ENCODE data around the gene INPP4B. TPM values are rescaled to one million over a fixed set of nuclear protein-coding genes. Genes with fewer than 3 reads are reported as not detected.

The INPP4B gene
- total RNA-seq, 2 donors from 2014 or later = 8.2 to 16.6 TPM

GRCh38 chr4:142550965-142551364 lies 295.1 kb downstream of the INPP4B start:
- 91 to 92% methylated on average over 5 of the region's 5 CpGs for WGBS, 2 donors
- intact Hi-C loops (cut with DNase I) = no loop called here
- DNase-seq = no peak
- Histone ChIP-seq H3K9me3 (no peaks in the 10 kb centered on the region), H3K27ac (peak overlapping the region in 3 of 4 donors; percentile 41 to 74 (median 71)), H3K4me3 (no peak overlapping the region), H3K4me1 (peaks cover 29% of the 10 kb centered on the region), H3K36me3 (replicated peaks in 1 of 2; ENCODE audit: insufficient read depth in 1 of 2, low read depth in 2 of 2) (no peaks in the 10 kb centered on the region), H3K27me3 (no peaks in the 10 kb centered on the region)
- ATAC-seq = no peak
- TF ChIP-seq CTCF (IDR thresholded peaks at IDR 0.05) (no peak), POLR2A (IDR thresholded peaks at IDR 0.05) (no peak)

GRCh38 chr4:142549726-142550463 lies 296.2 kb downstream of the INPP4B start:
- Histone ChIP-seq H3K4me3 (no peak overlapping the region), H3K27ac (peak overlapping the region; percentile 64 to 82 (median 72)), H3K27me3 (no peaks in the 10 kb centered on the region), H3K9me3 (no peaks in the 10 kb centered on the region), H3K4me1 (peaks cover 29% of the 10 kb centered on the region), H3K36me3 (replicated peaks in 1 of 2; ENCODE audit: insufficient read depth in 1 of 2, low read depth in 2 of 2) (no peaks in the 10 kb centered on the region)
- intact Hi-C loops (cut with DNase I) = no loop called here
- peak; percentile 29 to 68 (median 31) for DNase-seq
- peak; percentile 92 for ATAC-seq
- WGBS, 2 donors = 8 to 24% methylated on average over 1 of the region's 1 CpG
- peak in 3 of 7 experiments; percentile 3 to 23 (median 19) for TF ChIP-seq CTCF (IDR thresholded peaks at IDR 0.05)
- no peak for TF ChIP-seq POLR2A (IDR thresholded peaks at IDR 0.05)

GRCh38 chr4:142549248-142549647 lies 296.9 kb downstream of the INPP4B start:
- intact Hi-C loops (cut with DNase I) = no loop called here
- peaks cover 29% of the 10 kb centered on the region for H3K4me1 ChIP-seq
- H3K27ac ChIP-seq = peak overlapping the region; percentile 64 to 82 (median 72)
- no peaks in the 10 kb centered on the region for H3K27me3 ChIP-seq
- WGBS, 2 donors = 70 to 83% methylated on average over 3 of the region's 3 CpGs
- no peak for ATAC-seq
- H3K4me3 ChIP-seq = no peak overlapping the region
- DNase-seq = no peak
- no peaks in the 10 kb centered on the region for H3K36me3 ChIP-seq (replicated peaks in 1 of 2; ENCODE audit: insufficient read depth in 1 of 2, low read depth in 2 of 2)
- TF ChIP-seq CTCF (IDR thresholded peaks at IDR 0.05) = no peak
- no peak for TF ChIP-seq POLR2A (IDR thresholded peaks at IDR 0.05)
- no peaks in the 10 kb centered on the region for H3K9me3 ChIP-seq

GRCh38 chr4:142548491-142548890 lies 297.6 kb downstream of the INPP4B start:
- WGBS, 2 donors = 0% methylated on average over 1 of the region's 1 CpG
- Histone ChIP-seq H3K4me1 (peaks cover 29% of the 10 kb centered on the region), H3K27ac (peak overlapping the region in 2 of 4 donors; percentile 32 to 74), H3K9me3 (no peaks in the 10 kb centered on the region), H3K4me3 (no peak overlapping the region), H3K27me3 (no peaks in the 10 kb centered on the region), H3K36me3 (replicated peaks in 1 of 2; ENCODE audit: insufficient read depth in 1 of 2, low read depth in 2 of 2) (no peaks in the 10 kb centered on the region)
- no peak for TF ChIP-seq CTCF (IDR thresholded peaks at IDR 0.05)
- no peak for TF ChIP-seq POLR2A (IDR thresholded peaks at IDR 0.05)
- intact Hi-C loops (cut with DNase I) = no loop called here
- ATAC-seq (no peak), DNase-seq (no peak)

- TF ChIP-seq CTCF (IDR thresholded peaks at IDR 0.05) = no peak
- TF ChIP-seq POLR2A (IDR thresholded peaks at IDR 0.05) = no peak
- Histone ChIP-seq H3K27me3 (no peaks in the 10 kb centered on the region), H3K36me3 (replicated peaks in 1 of 2; ENCODE audit: insufficient read depth in 1 of 2, low read depth in 2 of 2) (no peaks in the 10 kb centered on the region), H3K27ac (peak overlapping the region in 2 of 4 donors; percentile 32 to 74), H3K9me3 (no peaks in the 10 kb centered on the region), H3K4me1 (peaks cover 29% of the 10 kb centered on the region), H3K4me3 (no peak overlapping the region)
- intact Hi-C loops (cut with DNase I) = no loop called here
- WGBS, 2 donors = 6 to 39% methylated on average over 1 of the region's 1 CpG
- ATAC-seq = no peak
- DNase-seq = no peak
These were observed 298.1 kb downstream of the INPP4B start for GRCh38 chr4:142547974-142548373.

All from body of pancreas (tissue), 4 donors.